Endothelial cell (in vitro differentiated cells): ENCODE data around the gene JDP2. TPM values are rescaled to one million over a fixed set of nuclear protein-coding genes. Genes with fewer than 3 reads are reported as not detected.

Experiments used
- DNase-seq: peaks from one replicate; pipeline ENCODE4 v3.0.0; 2021; ENCODE audit warnings: low spot score
- H3K27ac Mint-ChIP-seq: one replicate; pipeline ENCODE4 v1.8.0; 2021; ENCODE audit warnings: mixed read lengths, inconsistent platforms; ENCODE audit not compliant: unreplicated experiment
- H3K27me3 Mint-ChIP-seq: one replicate; pipeline ENCODE4 v1.8.0; 2021; ENCODE audit warnings: mild to moderate bottlenecking, moderate library complexity, mixed read lengths, inconsistent platforms; ENCODE audit not compliant: unreplicated experiment
- H3K36me3 Mint-ChIP-seq: one replicate; pipeline ENCODE4 v1.8.0; 2021; ENCODE audit warnings: mild to moderate bottlenecking, low read depth, mixed read lengths, inconsistent platforms; ENCODE audit not compliant: unreplicated experiment
- H3K4me1 Mint-ChIP-seq: one replicate; pipeline ENCODE4 v1.8.0; 2021; ENCODE audit warnings: mild to moderate bottlenecking, mixed read lengths, inconsistent platforms; ENCODE audit not compliant: unreplicated experiment
- H3K4me3 Mint-ChIP-seq: one replicate; pipeline ENCODE4 v1.8.0; 2021; ENCODE audit warnings: mild to moderate bottlenecking, mixed read lengths, inconsistent platforms; ENCODE audit not compliant: unreplicated experiment
- H3K9me3 Mint-ChIP-seq: one replicate; pipeline ENCODE4 v1.8.0; 2021; ENCODE audit warnings: mixed read lengths, inconsistent platforms; ENCODE audit not compliant: unreplicated experiment
- CTCF ChIP-seq: fragments of 200-600 bp; sonication (generic); IDR thresholded peaks from one replicate; pipeline ENCODE4 v1.5.0; 2021; ENCODE audit warnings: antibody characterized with exemption; ENCODE audit not compliant: unreplicated experiment
- total RNA-seq: library from RNA; stranded (reverse); fragmentation: NEBNext Ultra II Directional; extraction: Animal tissue kit (Norgen Biotek cat#: 25700); gene quantifications from one replicate; pipeline ENCODE4 v1.2.1, GENCODE V29; 2021; ENCODE audit not compliant: unreplicated experiment

Gene JDP2
- total RNA-seq, 1 donor from 2014 or later: 5.1 TPM

- no peaks in the 10 kb centered on the region for H3K36me3 Mint-ChIP-seq
- no peak for TF ChIP-seq CTCF
- H3K4me3 Mint-ChIP-seq: no peak overlapping the region
- H3K27me3 Mint-ChIP-seq: peaks cover 3% of the 10 kb centered on the region
- no peak for DNase-seq
- H3K9me3 Mint-ChIP-seq: no peaks in the 10 kb centered on the region
- H3K4me1 Mint-ChIP-seq: peaks cover 34% of the 10 kb centered on the region
- H3K27ac Mint-ChIP-seq: no peak overlapping the region
These were observed 92.3 kb downstream of the JDP2 start for GRCh38 chr14:75519826-75520728.

- no peak overlapping the region for H3K27ac Mint-ChIP-seq
- no peak for TF ChIP-seq CTCF
- H3K36me3 Mint-ChIP-seq: no peaks in the 10 kb centered on the region
These were observed 93.0 kb downstream of the JDP2 start for GRCh38 chr14:75520852-75521251.

GRCh38 chr14:75521415-75522199, 93.8 kb downstream of the JDP2 start:
- Mint-ChIP-seq H3K27me3 (peaks cover 3% of the 10 kb centered on the region), H3K36me3 (no peaks in the 10 kb centered on the region), H3K4me1 (peaks cover 28% of the 10 kb centered on the region), H3K4me3 (no peak overlapping the region), H3K27ac (no peak overlapping the region), H3K9me3 (no peaks in the 10 kb centered on the region)
- DNase-seq: no peak
- TF ChIP-seq CTCF: no peak

More at GRCh38 chr14:75520852-75521251, 93.0 kb downstream of the JDP2 start:
- Mint-ChIP-seq H3K27me3 (peaks cover 3% of the 10 kb centered on the region), H3K9me3 (no peaks in the 10 kb centered on the region), H3K4me1 (peaks cover 32% of the 10 kb centered on the region), H3K4me3 (no peak overlapping the region)
- no peak for DNase-seq

- Mint-ChIP-seq H3K4me3 (no peak within 1 kb of the TSS), H3K4me1 (peaks cover 28% of the 10 kb centered on the region), H3K9me3 (no peaks in the 10 kb centered on the region), H3K27me3 (peaks cover 3% of the 10 kb centered on the region), H3K27ac (no peak within 1 kb of the TSS), H3K36me3 (no peaks in the 10 kb centered on the region)
- DNase-seq: no peak
- TF ChIP-seq CTCF: no peak
These were observed 94.6 kb downstream of the JDP2 start, which contains the start of gene BATF for GRCh38 chr14:75522224-75522982. Gene BATF, plus strand, starts transcription at chr14:75522469. Its CDS starts 214 bp downstream, at chr14:75522683.
